Activated CD4-positive, alpha-beta T cell treated with anti-CD3 and anti-CD28 coated beads, Interleukin-2, amount 50 U/mL, for 4 hours (primary cell): ENCODE measurements around the gene TC2N.
"Not testable (repeated sequence)": the region's sequence is repeated elsewhere in the genome, so short reads cannot be mapped to it uniquely, and the experiment has no call there.

Experiments
- DNase-seq, 2 experiments: peaks; one replicate each; pipeline ENCODE4 v3.0.0-alpha.2; 2020

TC2N gene

DNA sequence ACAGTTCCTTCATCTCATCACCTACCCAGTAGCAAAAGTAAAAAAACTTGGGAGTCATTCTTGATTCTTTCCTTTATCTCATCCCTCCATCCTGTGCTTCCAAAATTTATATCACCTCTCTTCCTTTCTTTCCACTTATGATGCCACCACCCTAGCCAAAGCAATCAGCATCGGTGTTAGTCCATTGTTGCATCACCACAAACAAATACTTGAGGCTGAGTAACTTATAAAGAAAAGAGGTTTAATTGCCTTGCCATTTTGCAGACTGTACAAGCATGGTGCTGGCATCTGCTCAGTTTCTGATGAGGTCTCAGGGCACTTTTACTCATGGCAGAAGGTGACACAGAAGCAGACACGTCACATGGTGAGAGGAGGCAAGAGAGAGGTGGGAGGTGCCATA, 115.6 kb downstream of the TC2N start:
- no peak for DNase-seq

DNA sequence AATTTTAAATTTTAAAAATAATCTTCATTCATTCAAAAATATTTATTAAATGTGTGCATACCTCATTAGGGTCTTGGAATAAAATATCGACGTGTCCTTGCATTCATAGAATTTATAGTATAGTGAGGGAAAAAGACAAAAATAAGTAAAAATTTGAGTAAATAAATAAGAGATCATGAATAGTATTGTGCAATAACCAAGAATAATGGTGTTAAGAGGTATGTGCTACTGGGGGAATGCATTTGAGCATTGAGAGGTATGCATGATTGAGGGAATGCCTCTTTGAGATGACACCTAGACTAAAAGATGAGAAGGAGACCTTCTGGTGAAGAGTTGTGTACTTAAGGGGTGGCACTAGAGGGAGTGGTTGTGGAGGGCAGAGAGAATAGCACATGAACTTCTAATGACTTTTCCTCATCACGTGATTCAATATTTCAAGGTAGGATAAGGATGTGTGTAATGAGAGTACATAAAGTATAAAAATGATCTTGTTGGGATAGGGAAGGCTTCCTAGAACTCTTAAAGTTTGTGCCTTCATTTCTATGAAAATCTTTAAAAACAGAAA, 116.6 kb downstream of the TC2N start:
- DNase-seq = no peak

DNA sequence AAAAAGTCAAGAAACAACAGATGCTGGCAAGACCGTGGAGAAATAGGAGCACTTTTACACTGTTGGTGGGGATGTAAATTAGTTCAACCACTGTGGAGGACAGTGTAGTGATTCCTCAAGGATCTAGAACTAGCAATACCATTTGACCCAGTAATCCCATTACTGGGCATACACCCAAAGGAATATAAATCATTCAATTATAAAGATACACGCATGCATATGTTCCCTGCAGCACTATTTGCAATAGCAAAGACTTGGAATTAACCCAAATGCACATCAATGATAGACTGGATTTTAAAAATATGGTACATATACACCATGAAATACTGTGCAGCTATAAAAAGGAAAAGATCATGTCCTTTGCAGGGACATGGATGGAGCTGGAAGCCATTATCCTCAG, 117.5 kb downstream of the TC2N start:
- DNase-seq = no peak

DNA sequence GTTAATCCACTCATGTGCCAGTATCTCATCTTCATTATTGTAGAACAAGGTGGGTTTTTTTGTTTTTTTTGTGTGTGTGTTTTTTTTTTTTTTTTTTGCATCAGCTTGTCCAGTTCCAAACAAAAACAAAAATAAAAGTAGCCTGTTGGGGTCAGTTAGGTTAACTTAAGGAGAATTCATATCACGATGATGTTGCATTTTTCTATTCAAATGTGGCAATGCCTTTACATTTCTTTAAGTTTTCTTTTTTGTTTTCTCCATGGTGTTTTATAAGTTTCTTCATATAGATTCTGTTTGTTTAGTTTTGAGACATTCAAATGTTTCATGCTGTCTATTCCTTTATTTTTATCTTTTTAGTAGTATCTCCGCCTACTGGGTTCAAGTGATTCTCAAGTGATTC, 119.3 kb downstream of the TC2N start:
- DNase-seq = no peak

DNA sequence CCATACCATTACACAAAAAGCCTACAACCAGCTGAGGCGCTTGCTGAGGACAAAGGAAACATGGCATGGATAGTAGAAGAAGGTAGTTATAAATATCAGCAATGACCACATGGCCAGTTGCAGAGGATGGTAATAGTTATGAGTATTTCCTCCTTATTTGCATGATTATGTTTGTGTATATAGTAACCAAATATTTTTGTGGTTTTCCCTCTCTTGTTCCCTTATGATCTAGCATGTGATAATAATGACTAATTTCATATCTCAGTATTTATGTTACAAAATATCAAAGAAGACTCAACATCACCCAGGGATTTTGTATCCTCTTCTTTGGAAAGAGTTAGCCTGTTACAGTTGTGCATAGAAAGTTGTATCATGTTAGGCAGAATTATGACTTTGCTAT, 122.0 kb downstream of the TC2N start:
- no peak for DNase-seq

DNA sequence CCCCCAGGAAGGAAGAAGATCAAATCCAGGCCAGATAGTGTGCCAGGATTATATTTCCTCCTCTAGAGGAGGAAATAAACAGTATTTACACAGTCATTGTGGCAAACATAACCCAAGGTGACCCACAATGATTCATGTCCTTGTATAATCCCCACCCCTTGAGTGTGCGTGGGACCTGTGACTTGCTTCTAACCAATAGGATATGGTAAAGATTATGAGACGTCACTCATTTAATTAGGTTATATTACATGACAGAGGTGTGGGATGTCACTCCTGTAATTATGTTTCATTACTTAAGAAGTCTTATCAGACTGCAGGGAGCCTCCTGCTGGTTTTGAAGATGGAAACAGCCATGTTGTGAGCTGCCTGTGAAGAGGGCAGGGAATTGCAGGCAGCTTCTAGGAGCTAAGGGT, 123.3 kb downstream of the TC2N start:
- no peak for DNase-seq

DNA sequence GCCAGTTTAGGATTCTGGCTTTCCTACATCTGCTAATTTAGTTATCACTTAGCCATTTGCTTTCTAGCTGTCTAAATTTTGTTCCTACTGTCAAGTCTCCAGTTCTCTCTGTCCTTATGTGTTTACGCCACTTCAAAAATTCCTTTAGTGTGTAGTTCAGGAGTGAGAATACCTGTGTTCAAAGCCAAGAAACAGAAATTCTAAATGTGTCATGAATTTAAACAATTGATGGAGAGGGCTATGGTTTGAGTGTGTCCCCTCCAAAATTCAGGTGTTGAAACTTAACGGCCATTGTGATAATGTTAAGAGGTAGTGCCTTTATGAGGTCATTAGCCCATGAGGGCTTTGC, 124.1 kb downstream of the TC2N start:
- DNase-seq = no peak

DNA sequence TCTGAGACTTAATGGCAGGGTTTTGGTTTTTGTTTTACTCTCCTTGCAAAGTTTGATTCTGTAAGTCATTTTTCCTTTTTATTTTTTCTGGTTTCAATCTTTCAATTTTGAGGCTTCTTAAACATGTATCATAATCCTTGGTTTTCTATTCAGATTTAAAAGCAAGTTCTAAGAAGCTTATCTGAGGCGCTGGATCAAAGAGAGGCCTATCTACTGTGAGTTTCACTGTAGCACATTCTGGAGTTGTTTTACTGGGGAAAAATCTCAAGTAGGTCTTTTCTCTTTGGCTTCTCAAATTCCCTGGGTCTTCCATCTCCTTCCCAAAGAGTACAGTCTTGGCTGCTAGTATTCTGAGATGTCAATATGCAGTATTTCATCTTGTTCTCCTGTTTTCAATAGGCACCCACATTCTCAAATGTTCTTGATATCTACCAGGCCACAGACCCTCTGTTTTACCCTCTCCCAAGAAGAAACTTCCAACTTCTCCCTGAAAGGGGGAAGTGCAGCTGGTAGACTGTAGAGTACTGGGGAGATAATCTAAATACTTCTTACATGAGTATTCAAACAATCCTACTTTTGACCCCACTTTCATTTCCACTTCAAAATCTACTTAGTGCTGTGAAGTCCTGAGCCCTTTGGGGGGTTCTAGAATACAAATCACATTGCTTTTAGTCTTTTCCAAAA, 124.6 kb downstream of the TC2N start:
- DNase-seq = no peak

DNA sequence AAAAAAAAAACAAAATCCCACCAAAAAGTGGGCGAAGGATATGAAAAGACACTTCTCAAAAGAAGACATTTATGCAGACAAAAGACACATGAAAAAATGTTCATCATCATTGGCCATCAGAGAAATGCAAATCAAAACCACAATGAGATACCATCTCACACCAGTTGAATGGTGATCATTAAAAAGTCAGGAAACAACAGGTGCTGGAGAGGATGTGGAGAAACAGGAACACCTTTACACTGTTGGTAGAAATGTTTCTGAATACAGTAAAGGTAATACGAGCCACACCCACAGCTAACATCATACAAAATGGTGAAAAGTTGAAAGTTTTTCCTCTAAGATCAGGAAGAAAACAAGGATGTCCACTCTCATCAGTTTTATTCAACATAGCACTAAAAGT, 127.5 kb downstream of the TC2N start:
- not testable (repeated sequence) for DNase-seq

DNA sequence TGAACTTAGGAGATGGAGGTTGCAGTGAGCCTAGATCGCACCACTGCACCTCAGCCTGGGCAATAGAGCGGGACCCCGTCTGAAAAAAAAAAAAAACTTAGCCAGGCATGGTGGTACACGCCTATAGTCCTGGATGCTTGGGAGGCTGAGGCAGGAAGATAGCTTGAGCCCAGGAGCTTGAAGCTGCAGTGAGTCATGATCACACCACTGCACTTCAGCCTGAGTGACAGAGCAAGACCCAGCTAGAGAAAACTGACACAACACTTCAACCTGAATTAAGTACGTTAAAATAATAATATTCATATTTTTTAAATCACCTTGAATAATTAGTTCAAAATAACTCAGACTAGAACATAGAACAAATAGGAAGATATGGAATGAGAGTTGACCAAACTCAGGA, 129.7 kb downstream of the TC2N start:
- DNase-seq = no peak

DNA sequence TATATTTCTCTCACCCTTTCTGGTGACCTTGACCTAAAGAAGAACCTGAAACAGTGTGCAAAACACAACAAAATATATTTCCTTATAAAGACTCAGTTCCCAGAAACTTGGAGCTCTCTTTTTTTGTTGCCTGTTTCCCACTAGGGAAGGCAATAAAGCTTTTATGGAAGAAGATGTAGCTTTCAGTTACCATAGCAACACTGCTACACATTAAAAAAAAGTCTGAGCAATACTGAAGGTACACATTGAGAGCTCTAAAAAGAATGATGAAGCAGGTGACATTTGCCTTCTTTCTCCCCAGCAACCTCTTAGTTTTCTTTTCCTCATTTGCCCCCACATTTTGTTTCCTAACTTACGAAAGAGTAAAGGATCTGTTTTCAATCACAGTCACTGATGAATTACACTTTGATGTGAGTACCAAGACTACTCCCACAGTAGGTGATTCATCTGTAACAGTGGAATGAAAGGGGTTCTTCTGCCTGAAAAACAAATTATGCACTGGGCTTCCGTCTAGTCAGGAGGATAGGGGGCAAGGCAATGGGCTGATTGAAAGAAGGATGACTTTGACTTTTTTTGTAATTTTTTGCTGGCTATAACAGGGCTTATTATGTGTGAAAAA, 134.4 kb downstream of the TC2N start:
- DNase-seq = no peak

DNA sequence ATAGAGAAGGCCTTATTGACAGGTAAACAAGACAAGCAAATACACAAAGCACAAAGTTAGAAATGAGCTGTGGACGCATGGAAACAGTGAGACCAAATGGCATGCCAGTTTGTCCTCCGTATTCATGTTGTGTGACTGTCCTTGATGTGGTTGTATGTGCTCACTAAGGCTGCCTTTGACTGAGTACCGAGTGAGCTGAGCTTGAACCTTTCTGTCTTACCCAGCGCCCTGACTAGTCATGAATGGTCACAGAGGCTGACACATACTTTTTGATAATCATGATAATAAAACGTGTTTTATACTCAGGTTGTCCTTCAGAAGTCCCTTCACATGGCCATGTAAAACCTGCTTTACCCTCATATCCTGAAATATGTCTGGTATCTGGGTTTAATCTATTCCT, 134.9 kb downstream of the TC2N start:
- DNase-seq = no peak

DNA sequence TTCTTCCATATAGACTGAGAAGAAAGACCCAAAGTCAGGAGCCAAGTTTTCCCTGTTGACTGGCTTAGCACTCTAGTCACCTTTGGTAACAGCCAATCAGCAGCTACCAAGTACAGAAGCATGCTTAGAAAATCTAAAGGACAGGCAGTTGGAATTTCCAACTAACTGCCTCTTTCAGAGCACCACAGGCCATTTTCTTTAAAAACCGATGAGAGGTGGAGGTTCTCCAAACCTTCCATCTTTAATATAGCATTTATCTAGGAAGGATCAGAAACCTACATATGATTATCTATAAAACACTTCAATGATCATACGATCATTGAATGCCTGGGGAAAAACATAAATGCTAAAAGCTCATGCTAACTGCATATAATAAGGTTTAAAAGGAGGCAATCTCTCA, 135.3 kb downstream of the TC2N start, which contains the start of gene CATSPERB:
CATSPERB (minus strand) TSS at position 101 of the 400 bp plus-strand sequence. CDS start 2,607 bp downstream, outside the sequence.
- no peak for DNase-seq

DNA sequence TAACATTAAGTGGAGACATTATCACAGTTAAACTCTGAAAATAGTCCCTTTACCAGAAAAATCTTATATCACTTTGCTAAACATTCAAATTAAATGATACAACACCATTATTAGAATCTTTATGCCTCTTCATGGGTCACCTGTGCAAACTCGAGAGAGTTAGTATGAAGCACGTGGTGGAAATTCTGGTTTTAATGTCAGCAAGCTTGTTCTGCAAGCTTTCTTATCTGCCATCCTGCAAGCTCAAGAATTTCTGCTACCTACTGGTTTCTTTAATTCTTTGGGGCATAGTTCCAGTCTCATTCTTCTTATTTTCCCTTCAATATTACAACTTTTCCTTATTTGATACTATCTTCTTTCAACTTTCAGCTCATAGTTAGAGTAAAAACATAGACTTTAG, 136.3 kb downstream of the TC2N start:
- DNase-seq = no peak

DNA sequence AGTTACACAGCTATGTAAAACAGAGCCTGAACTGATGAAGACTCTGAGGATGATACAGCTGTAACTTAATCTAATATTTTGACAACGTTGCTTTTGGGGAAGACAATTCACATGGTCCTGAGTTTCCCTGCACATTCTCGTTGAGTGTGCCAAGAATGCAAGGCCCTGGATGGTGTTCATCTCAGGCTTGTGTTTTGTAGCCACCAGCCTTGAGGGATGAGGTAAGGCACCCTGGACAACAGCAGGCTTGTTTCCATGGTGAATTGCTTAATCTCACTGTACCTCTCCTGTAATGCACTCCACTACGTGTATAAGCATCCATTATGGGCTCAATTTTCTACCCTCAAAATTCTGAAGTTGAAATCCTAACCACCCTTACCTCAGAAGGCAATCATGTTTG, 137.6 kb downstream of the TC2N start:
- no peak for DNase-seq
